Measurements from ENCODE around the gene AOC3. TPM values are rescaled to one million over a fixed set of nuclear protein-coding genes. Genes with fewer than 3 reads are reported as not detected.

The AOC3 gene, protein sequence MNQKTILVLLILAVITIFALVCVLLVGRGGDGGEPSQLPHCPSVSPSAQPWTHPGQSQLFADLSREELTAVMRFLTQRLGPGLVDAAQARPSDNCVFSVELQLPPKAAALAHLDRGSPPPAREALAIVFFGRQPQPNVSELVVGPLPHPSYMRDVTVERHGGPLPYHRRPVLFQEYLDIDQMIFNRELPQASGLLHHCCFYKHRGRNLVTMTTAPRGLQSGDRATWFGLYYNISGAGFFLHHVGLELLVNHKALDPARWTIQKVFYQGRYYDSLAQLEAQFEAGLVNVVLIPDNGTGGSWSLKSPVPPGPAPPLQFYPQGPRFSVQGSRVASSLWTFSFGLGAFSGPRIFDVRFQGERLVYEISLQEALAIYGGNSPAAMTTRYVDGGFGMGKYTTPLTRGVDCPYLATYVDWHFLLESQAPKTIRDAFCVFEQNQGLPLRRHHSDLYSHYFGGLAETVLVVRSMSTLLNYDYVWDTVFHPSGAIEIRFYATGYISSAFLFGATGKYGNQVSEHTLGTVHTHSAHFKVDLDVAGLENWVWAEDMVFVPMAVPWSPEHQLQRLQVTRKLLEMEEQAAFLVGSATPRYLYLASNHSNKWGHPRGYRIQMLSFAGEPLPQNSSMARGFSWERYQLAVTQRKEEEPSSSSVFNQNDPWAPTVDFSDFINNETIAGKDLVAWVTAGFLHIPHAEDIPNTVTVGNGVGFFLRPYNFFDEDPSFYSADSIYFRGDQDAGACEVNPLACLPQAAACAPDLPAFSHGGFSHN
- total RNA-seq = 0.16 TPM

DNA sequence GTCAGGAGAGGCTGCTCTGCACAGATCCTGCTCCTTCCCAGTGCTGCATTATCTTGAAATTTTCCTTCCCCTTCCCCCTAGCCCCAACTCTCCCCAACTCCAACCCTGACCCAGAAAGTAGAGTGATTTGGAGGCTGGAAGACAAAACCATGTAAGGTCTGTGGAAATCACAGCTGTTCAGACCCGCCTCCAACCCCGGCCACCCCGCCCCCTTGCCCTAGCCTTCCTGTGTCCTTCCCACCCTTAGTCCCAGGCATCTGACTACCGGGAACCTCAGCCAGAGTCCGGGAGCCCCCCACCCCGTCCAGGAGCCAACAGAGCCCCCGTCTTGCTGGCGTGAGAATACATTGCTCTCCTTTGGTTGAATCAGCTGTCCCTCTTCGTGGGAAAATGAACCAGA is at the start of gene AOC3:
AOC3 (plus strand) TSS at position 246 of the 400 bp plus-strand sequence; CDS start at position 391, 145 bp downstream.
- DNase-seq = no peak

- no peak for DNase-seq
These were observed 47.7 kb upstream of the AOC3 start for GRCh38 chr17:42803074-42803883.

GRCh38 chr17:42804918-42805367 is 46.1 kb upstream of the AOC3 start:
- DNase-seq = no peak

GRCh38 chr17:42806249-42806648 is 44.8 kb upstream of the AOC3 start:
- no peak for DNase-seq

GRCh38 chr17:42809250-42809649 is 41.7 kb upstream of the AOC3 start:
- peak; percentile 36 for DNase-seq

- DNase-seq = no peak
These were observed 36.2 kb upstream of the AOC3 start for GRCh38 chr17:42814633-42815399.

- no peak for DNase-seq
These were observed 33.1 kb upstream of the AOC3 start for GRCh38 chr17:42817866-42818265.

DNA sequence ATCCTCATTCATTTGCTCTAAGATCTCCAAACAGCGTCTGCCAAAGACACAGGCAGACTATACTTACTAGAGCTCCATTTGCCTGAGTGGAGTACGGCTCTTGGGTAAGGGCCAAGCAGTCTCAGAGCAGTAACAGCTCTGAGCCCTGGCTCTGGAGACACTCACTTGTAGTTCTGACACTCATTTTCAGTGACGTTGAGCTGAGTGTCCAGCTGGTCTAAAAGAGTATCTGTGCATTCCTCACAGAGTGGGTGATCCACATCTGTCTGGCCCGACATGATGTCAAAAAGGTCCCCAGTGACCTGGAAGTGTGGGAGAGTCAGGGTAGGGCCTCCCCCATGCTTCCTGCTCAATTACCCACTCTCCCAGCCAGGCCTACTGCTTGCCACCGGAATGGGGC is 32.6 kb upstream of the AOC3 start:
- DNase-seq = no peak

- no peak for DNase-seq
These were observed 31.0 kb upstream of the AOC3 start for GRCh38 chr17:42819939-42820535.

DNA sequence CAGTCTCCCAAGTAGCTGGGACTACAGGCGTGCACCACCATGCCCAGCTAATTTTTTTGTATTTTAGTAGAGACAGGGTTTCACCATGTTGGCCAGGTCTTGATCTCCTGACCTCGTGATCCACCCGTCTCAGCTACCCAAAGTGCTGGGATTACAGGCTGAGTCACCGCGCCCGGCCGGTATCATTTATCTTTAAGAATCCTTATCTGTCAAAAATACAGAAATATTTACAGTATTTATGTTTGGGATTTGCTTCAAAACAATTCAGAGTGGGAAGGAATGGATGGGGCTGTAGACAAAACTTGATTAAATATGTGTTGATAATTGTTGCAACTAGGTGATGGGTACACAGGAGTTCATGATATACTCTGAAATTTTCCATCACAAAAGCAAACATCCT is 29.8 kb upstream of the AOC3 start:
- DNase-seq = no peak

GRCh38 chr17:42827472-42827871 is 23.5 kb upstream of the AOC3 start:
- DNase-seq = no peak

DNA sequence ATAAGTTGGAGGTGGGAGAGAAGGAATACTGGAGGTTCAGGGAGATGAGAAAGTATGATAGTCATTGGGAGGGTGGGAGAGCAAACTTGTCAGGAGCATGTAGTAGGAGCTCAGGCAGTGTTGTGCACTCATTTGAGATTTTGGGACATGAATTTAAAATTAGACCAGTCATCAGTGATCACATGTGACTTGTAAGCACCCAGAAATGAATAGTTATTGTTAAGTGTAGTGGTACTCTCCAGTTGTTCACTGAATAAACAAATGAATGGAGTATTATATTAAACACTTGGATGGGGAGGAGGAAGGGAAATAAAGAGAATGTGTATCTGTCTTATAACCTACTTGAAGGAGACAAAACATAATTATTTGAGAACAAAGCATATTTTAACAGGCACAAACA is 20.0 kb upstream of the AOC3 start:
- no peak for DNase-seq

- DNase-seq = no peak
These were observed 18.6 kb upstream of the AOC3 start for GRCh38 chr17:42832213-42832933.

- peak; percentile 90 for DNase-seq
These were observed 17.8 kb upstream of the AOC3 start, which contains the start of gene PSME3 for GRCh38 chr17:42832934-42833766. Gene PSME3, plus strand, starts transcription at chr17:42833397. Its CDS starts 235 bp downstream, at chr17:42833632.

DNA sequence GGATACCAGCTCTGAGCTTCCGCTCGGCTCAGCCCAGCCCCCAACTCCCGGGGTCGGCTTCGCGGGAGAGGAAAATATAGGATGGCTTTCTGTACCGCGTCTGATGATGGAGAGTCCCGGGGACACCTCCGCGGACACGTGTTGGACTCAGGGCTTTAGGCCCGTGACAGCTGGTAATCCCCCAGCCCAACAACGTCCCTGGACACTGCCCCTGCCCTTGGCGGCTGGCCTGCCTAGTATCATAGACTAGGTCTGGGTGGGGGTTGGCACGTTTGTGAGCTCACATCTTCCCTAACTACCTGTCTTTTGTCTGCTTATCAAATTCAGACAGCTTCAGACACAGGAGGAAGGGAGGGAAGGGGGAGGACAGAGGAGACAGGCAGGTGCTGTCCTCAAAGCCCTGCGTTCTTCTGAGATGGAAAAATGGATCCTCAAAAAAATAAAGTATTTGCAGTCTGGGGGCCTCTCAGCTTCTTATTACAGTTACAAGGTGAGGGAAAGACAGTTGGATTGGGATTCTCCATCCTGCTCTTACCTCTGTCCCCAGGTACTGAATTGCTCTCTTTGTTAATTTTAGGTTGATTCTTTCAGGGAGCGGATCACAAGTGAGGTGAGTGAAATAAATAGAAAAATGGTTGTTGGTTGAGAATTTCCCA is 17.1 kb upstream of the AOC3 start:
- no peak for DNase-seq

DNA sequence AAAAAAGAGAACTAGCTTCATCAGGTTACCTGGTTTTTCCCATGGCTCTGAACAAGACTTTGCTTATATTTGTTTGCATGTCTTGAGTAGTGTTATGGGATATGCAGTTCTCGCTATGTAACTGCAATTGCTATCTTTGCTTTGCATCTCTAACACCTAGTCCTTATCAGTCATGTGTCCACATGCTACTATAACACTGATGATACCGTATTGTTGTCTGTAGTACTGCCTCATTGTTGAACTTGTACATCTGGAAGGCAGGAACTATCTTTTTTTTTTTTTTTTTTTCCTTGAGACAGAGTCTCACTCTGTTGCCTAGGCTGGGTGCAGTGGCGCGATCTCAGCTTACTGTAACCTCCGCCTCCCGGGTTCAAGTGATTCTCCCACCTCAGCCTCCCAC is 15.3 kb upstream of the AOC3 start:
- no peak for DNase-seq

GRCh38 chr17:42841975-42842685 is 8.9 kb upstream of the AOC3 start:
- DNase-seq = no peak

DNA sequence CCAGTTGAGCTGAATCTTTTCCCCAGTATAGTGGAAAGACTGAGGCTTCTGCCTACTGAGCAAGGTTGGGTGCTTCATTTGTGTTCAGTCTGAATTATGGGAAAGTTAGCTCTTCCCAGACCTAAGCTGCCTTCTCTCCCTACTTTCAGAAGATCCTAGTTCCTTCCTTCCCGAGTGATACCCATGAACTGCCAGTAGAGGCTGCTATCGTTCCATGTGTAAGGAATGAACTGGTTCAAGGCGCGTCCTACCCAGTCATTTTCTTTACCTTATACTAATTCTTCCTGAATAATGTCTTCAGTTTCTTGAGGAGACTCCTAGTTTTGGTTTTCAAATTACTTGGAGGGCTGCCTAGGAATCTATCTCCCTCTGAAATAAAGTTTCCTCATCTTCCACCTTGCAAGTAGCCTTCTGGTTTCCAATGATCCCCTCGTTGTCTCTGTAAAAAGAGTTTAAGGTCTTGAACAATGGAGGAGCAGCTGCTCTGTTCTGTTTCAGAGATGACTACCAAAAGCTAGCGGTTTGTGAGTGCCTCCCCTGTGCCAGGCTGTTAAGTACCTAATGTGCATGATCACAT is 7.6 kb upstream of the AOC3 start:
- no peak for DNase-seq
